Measurements from ENCODE around the gene ZFAND3. TPM values are rescaled to one million over a fixed set of nuclear protein-coding genes. Genes with fewer than 3 reads are reported as not detected.

ZFAND3 gene
- total RNA-seq, 1 experiment from 2014 or later, result 47.2 TPM

- Histone ChIP-seq H3K9me3 (ENCODE audit: control insufficient read depth in 1 of 2, insufficient read depth in 1 of 2, low read depth in 1 of 2, low read length in 2 of 2) (no peaks in the 10 kb centered on the region), H4K20me1 (ENCODE audit: insufficient read depth) (no peaks in the 10 kb centered on the region; the same call in 1 of the 2 replicates), H3K36me3 (ENCODE audit: control insufficient read depth in 1 of 2, insufficient read depth in 2 of 2, low read length in 2 of 2) (no peaks in the 10 kb centered on the region), H3K9me2 (ENCODE audit: insufficient read depth) (no peaks in the 10 kb centered on the region), H3K79me2 (ENCODE audit: insufficient read depth, low read length) (peaks cover 87% of the 10 kb centered on the region), H3K4me2 (ENCODE audit: low read length) (no peak overlapping the region), H3K27ac (ENCODE audit: low read depth, low read length) (no peak overlapping the region), H3K27me3 (ENCODE audit: insufficient read depth, low read length) (no peaks in the 10 kb centered on the region), H3K4me3 (replicated peaks in 1 of 2; ENCODE audit: low read depth in 1 of 2, low read length in 2 of 2) (no peak overlapping the region), H3K9ac (ENCODE audit: low read length) (no peak overlapping the region), H3K4me1 (ENCODE audit: control insufficient read depth in 1 of 2, insufficient read depth in 2 of 2, low read length in 2 of 2) (peaks cover 4 to 12% of the 10 kb centered on the region in 2 experiments; a peak in 3 of 4 replicates), H2AFZ (ENCODE audit: low read depth, low read length, poor library complexity, severe bottlenecking) (no peak overlapping the region)
- POLR2A ChIA-PET, result no interaction called here
- intact Hi-C loops (cut with micrococcal nuclease), result no loop called here
- no peak for DNase-seq (ENCODE audit: low read depth, low spot score)
- no peak for TF ChIP-seq CEBPB (IDR thresholded peaks at IDR 0.05; ENCODE audit: low read depth)
- CTCF ChIA-PET, result no interaction called here
- RAD21 ChIA-PET (ENCODE audit: low non-redundant PET in 1 of 2, low total read pairs in 2 of 2, uncharacterized antibody in 2 of 2, unreplicated experiment in 2 of 2), result no interaction called here
- BruUV-seq (replicated peaks), result no TSS peak
- ATAC-seq, result no peak
Measured at GRCh38 chr6:37824170-37824569, 4.6 kb downstream of the ZFAND3 start.

- no peaks in the 10 kb centered on the region for H3K9me3 ChIP-seq (ENCODE audit: control insufficient read depth in 1 of 2, insufficient read depth in 1 of 2, low read depth in 1 of 2, low read length in 2 of 2)
- H3K4me2 ChIP-seq (ENCODE audit: low read length), result no peak overlapping the region
- H3K27me3 ChIP-seq (ENCODE audit: insufficient read depth, low read length), result no peaks in the 10 kb centered on the region
- no peak overlapping the region for H2AFZ ChIP-seq (ENCODE audit: low read depth, low read length, poor library complexity, severe bottlenecking)
- intact Hi-C loops (cut with micrococcal nuclease), result no loop called here
- ChIA-PET CTCF (no interaction called here), RAD21 (ENCODE audit: low non-redundant PET in 1 of 2, low total read pairs in 2 of 2, uncharacterized antibody in 2 of 2, unreplicated experiment in 2 of 2) (no interaction called here), POLR2A (interaction anchor here (1.8 kb wide), 1 partner anchor 8 kb away, joined by 6 read pairs; no protein-coding TSS in a partner anchor)
- H3K79me2 ChIP-seq (ENCODE audit: insufficient read depth, low read length), result peaks cover 96% of the 10 kb centered on the region
- no peak overlapping the region for H3K4me3 ChIP-seq (replicated peaks in 1 of 2; ENCODE audit: low read depth in 1 of 2, low read length in 2 of 2)
- H3K9ac ChIP-seq (ENCODE audit: low read length), result no peak overlapping the region
- no peaks in the 10 kb centered on the region for H3K36me3 ChIP-seq (ENCODE audit: control insufficient read depth in 1 of 2, insufficient read depth in 2 of 2, low read length in 2 of 2)
- no peak for DNase-seq (ENCODE audit: low read depth, low spot score)
- TF ChIP-seq ATF3 (IDR thresholded peaks at IDR 0.05) (no peak), SRF (IDR thresholded peaks at IDR 0.05; ENCODE audit: low read depth) (no peak), SP1 (IDR thresholded peaks at IDR 0.05; ENCODE audit: low read depth) (no peak), POLR2AphosphoS5 (IDR thresholded peaks at IDR 0.05; ENCODE audit: low read depth, low read length) (no peak), CTCF (IDR thresholded peaks at IDR 0.05 in 2 of 3, conservative IDR thresholded peaks at IDR 0.05 in 1 of 3; ENCODE audit: borderline replicate concordance in 1 of 3, insufficient read depth in 1 of 3, low read depth in 2 of 3, low read length in 2 of 3) (no peak), ZFX (IDR thresholded peaks at IDR 0.05) (no peak), CBX3 (IDR thresholded peaks at IDR 0.05; ENCODE audit: low read depth) (no peak), JUND (IDR thresholded peaks at IDR 0.05) (no peak), EZH2phosphoT487 (IDR thresholded peaks at IDR 0.05; ENCODE audit: borderline replicate concordance) (no peak), YY1 (IDR thresholded peaks at IDR 0.05; ENCODE audit: extremely low read depth, insufficient replicate concordance, low read depth, low read length) (no peak), TCF7L2 (IDR thresholded peaks at IDR 0.05; ENCODE audit: borderline replicate concordance, extremely low read depth, insufficient read depth, insufficient read length) (no peak), ZNF274 (IDR thresholded peaks at IDR 0.05; ENCODE audit: low read depth, low read length) (no peak), EZH2 (IDR thresholded peaks at IDR 0.05) (no peak), SIN3A (IDR thresholded peaks at IDR 0.05; ENCODE audit: low read depth) (no peak), ELF1 (IDR thresholded peaks at IDR 0.05; ENCODE audit: borderline replicate concordance, low read depth) (no peak)
- TF ChIP-seq, protein P1, sequence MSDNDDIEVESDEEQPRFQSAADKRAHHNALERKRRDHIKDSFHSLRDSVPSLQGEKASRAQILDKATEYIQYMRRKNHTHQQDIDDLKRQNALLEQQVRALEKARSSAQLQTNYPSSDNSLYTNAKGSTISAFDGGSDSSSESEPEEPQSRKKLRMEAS (IDR thresholded peaks at IDR 0.05), result no peak
- H3K9me2 ChIP-seq (ENCODE audit: insufficient read depth), result no peaks in the 10 kb centered on the region
- ATAC-seq, result no peak
- no TSS peak for BruUV-seq (replicated peaks)
- no peaks in the 10 kb centered on the region; the same call in 1 of the 2 replicates for H4K20me1 ChIP-seq (ENCODE audit: insufficient read depth)
- H3K27ac ChIP-seq (ENCODE audit: low read depth, low read length), result no peak overlapping the region
- H3K4me1 ChIP-seq (ENCODE audit: control insufficient read depth in 1 of 2, insufficient read depth in 2 of 2, low read length in 2 of 2), result peaks cover 3% of the 10 kb centered on the region in 2 experiments; a peak in 3 of 4 replicates
Measured at GRCh38 chr6:37826188-37826587, 6.7 kb downstream of the ZFAND3 start.
